GM12878 (cell line): ENCODE measurements around the gene S100P. TPM values are rescaled to one million over a fixed set of nuclear protein-coding genes. Genes with fewer than 3 reads are reported as not detected.

Experiments
- ATAC-seq: fragments of 200-7000 bp; cut with Tn5 transposase; 3 replicates; pipeline ENCODE4 v1.9.1; 2020; ENCODE audit warnings: mild to moderate bottlenecking, moderate library complexity
- BruUV-seq: library from RNA; stranded (reverse); fragments of 400-500 nt; replicated peaks from 2 replicates; lab custom pipeline; 2021; lab: Mats Ljungman, UMichigan
- CTCF ChIA-PET: fragments of 300-600 bp; sonication (Branson Sonifier 250); formaldehyde crosslinking; extraction: SDS; loops from one replicate; lab custom pipeline; 2021; ENCODE audit warnings: inconsistent platforms; lab: Yijun Ruan, JAX
- POLR2A ChIA-PET: fragments of 350-600 bp; formaldehyde crosslinking; extraction: SDS; loops from one replicate; lab custom pipeline; 2021; ENCODE audit warnings: inconsistent platforms; lab: Charles Lee
- RAD21 ChIA-PET: fragments of 300-600 bp; sonication (Branson Sonifier 250); formaldehyde crosslinking; loops from one replicate; lab custom pipeline; 2023; ENCODE audit warnings: antibody characterized with exemption; ENCODE audit not compliant: unreplicated experiment; lab: Charles Lee
- SMC1A ChIA-PET: fragments of 300-600 bp; sonication (Branson Sonifier 250); formaldehyde crosslinking; loops from one replicate; lab custom pipeline; 2023; ENCODE audit not compliant: unreplicated experiment, uncharacterized antibody; lab: Charles Lee
- DNase-seq: peaks from one replicate; pipeline ENCODE4 v3.0.0-alpha.2; 2011; ENCODE audit warnings: low read depth, low spot score
- FAIRE-seq: peaks from 3 replicates; lab custom pipeline; 2011; peaks lifted over from hg19 to GRCh38; lab: Jason Lieb, UNC
- H2AFZ ChIP-seq: 2 replicates; pipeline ENCODE4 v1.6.0; 2011; ENCODE audit warnings: low read depth, low read length, control low read depth; ENCODE audit not compliant: control insufficient read depth
- H3K27ac ChIP-seq: 2 replicates; pipeline ENCODE4 v1.5.1; 2011; ENCODE audit warnings: control low read depth; ENCODE audit not compliant: control insufficient read depth, insufficient read depth
- H3K27me3 ChIP-seq, 2 experiments: replicated peaks in 1 of 2; 2 replicates each; pipeline versions ENCODE4 v1.6.0 to v1.6.1; 2011; ENCODE audit warnings: low read length in 1 of 2; ENCODE audit not compliant: control insufficient read depth in 2 of 2, insufficient read depth in 2 of 2
- H3K36me3 ChIP-seq, 2 experiments: 2 replicates each; pipeline ENCODE4 v1.5.1; 2011; ENCODE audit warnings: low read length in 1 of 2; ENCODE audit not compliant: control insufficient read depth in 2 of 2, insufficient read depth in 2 of 2
- H3K4me1 ChIP-seq: 2 replicates; pipeline ENCODE4 v1.6.1; 2011; ENCODE audit warnings: mild to moderate bottlenecking, low read length, moderate library complexity, mixed read lengths; ENCODE audit not compliant: control insufficient read depth, insufficient read depth
- H3K4me2 ChIP-seq: 2 replicates; pipeline ENCODE4 v1.6.0; 2011; ENCODE audit warnings: control low read depth; ENCODE audit not compliant: control insufficient read depth, insufficient read depth
- H3K4me3 ChIP-seq: fragments of 200-600 bp; sonication (generic); 2 replicates; pipeline ENCODE4 v1.5.1; 2016
- H3K79me2 ChIP-seq: 2 replicates; pipeline ENCODE4 v1.6.0; 2011; ENCODE audit warnings: low read length; ENCODE audit not compliant: control insufficient read depth, insufficient read depth
- H3K9ac ChIP-seq: 2 replicates; pipeline ENCODE4 v1.8.0; 2011; ENCODE audit warnings: low read length, control low read depth, mixed read lengths; ENCODE audit not compliant: control insufficient read depth, insufficient read depth
- H3K9me3 ChIP-seq: replicated peaks from 3 replicates; pipeline ENCODE4 v1.5.1; 2011; ENCODE audit warnings: mild to moderate bottlenecking, low read length; ENCODE audit not compliant: control insufficient read depth, insufficient read depth
- H4K20me1 ChIP-seq: 2 replicates; pipeline ENCODE4 v1.6.0; 2011; ENCODE audit not compliant: control insufficient read depth, insufficient read depth
- BACH1 ChIP-seq: fragments of 450-650 bp; IDR thresholded peaks from 2 replicates; pipeline ENCODE4 v1.6.1; 2017; ENCODE audit warnings: mild to moderate bottlenecking, borderline replicate concordance
- EGR1 ChIP-seq, 2 experiments: IDR thresholded peaks; 1 replicate in 1 of 2; 2 replicates in 1 of 2; pipeline ENCODE4 v1.6.1; 2011 to 2012; ENCODE audit warnings: low read depth in 2 of 2, low read length in 2 of 2, borderline replicate concordance in 1 of 2, mild to moderate bottlenecking in 1 of 2, moderate library complexity in 1 of 2
- EZH2 ChIP-seq: IDR thresholded peaks from 2 replicates; pipeline ENCODE4 v1.6.1; 2012; ENCODE audit warnings: low read depth, mild to moderate bottlenecking, control low read depth, inconsistent platforms, low read length, borderline replicate concordance; ENCODE audit not compliant: control insufficient read depth
- HDGF ChIP-seq: fragments of 450-650 bp; IDR thresholded peaks from 2 replicates; pipeline ENCODE4 v1.6.1; 2016; ENCODE audit warnings: antibody characterized with exemption
- IKZF2 ChIP-seq, 2 experiments: fragments of 450-650 bp; IDR thresholded peaks; 2 replicates each; pipeline ENCODE4 v1.6.1; 2017; ENCODE audit warnings: mild to moderate bottlenecking in 2 of 2, moderate library complexity in 2 of 2
- JUND ChIP-seq: IDR thresholded peaks from 2 replicates; pipeline ENCODE4 v1.6.1; 2012; ENCODE audit warnings: low read depth, mild to moderate bottlenecking, low read length, improper control_type of control experiment, moderate library complexity
- RBBP5 ChIP-seq: fragments of 200-600 bp; sonication (generic); conservative IDR thresholded peaks from 2 replicates; pipeline ENCODE4 v1.6.1; 2016
- SREBF1 ChIP-seq: IDR thresholded peaks from 2 replicates; pipeline ENCODE4 v1.6.1; 2012; ENCODE audit warnings: mild to moderate bottlenecking, low read length
- SREBF2 ChIP-seq: IDR thresholded peaks from 2 replicates; pipeline ENCODE4 v1.6.1; 2012; ENCODE audit warnings: mild to moderate bottlenecking, low read length
- WGBS: methylation state at CpG from one replicate; pipeline ENCODE4 v1.1.6; 2016; ENCODE audit warnings: low lambda C conversion rate; ENCODE audit not compliant: insufficient replicate concordance, insufficient coverage; ENCODE audit errors: missing lambda C conversion rate; 5-methylcytosine and 5-hydroxymethylcytosine counted together
- in situ Hi-C: fragments of 300-500 bp; cut with MboI; formaldehyde crosslinking; loops from 9 replicates; pipeline ENCODE4 v1.14.3; 2018; ENCODE audit warnings: mixed read lengths
- intact Hi-C: fragments of 100-400 bp; cut with micrococcal nuclease; formaldehyde crosslinking; loops from one replicate; pipeline ENCODE4 v1.14.2; 2022; ENCODE audit not compliant: unreplicated experiment
- polyA plus RNA-seq, 11 experiments: library from polyadenylated mRNA; depleted of rRNA in 4 of 11; unstranded in 6 of 11; stranded (reverse) in 5 of 11; fragments of >200 nt; fragmentation: Nextera tagmentation in 4 of 11; fragmentation: Illumina TruSeq in 1 of 11; extraction: Ambion mirVana in 4 of 11; extraction: Trizol in 1 of 11; gene quantifications; 1 replicate in 1 of 11; 2 replicates in 10 of 11; pipeline versions ENCODE4 v1.2.1 to v1.2.3, GENCODE V29; 2011 to 2016; ENCODE audit warnings: inconsistent platforms in 2 of 11, missing spikeins in 2 of 11, low read depth in 1 of 11
- total RNA-seq, 4 experiments: library from RNA; depleted of rRNA in 3 of 4; stranded (reverse); fragments of >200 nt in 3 of 4; fragmentation: Illumina TruSeq in 1 of 4; extraction: Trizol in 1 of 4; gene quantifications; 2 replicates each; pipeline versions ENCODE4 v1.2.1 to v1.2.3, GENCODE V29; 2013 to 2021
- TF ChIP-seq, protein P1 (sequence below): fragments of 450-650 bp; IDR thresholded peaks from 2 replicates; pipeline ENCODE4 v1.6.1; 2016; ENCODE audit warnings: mild to moderate bottlenecking
- TF ChIP-seq, protein P2 (sequence below), 3 experiments: IDR thresholded peaks in 2 of 3; conservative IDR thresholded peaks in 1 of 3; 2 replicates each; pipeline ENCODE4 v1.5.1; 2011; ENCODE audit warnings: low read depth in 3 of 3, low read length in 3 of 3, mild to moderate bottlenecking in 3 of 3, control low read depth in 2 of 3, moderate library complexity in 2 of 3, inconsistent platforms in 1 of 3, mixed read lengths in 1 of 3; ENCODE audit not compliant: control insufficient read depth in 2 of 3, insufficient read depth in 1 of 3; ENCODE audit errors: extremely low read depth in 1 of 3
- TF ChIP-seq, protein P3 (sequence below): fragments of 450-650 bp; IDR thresholded peaks from 2 replicates; pipeline ENCODE4 v1.6.1; 2017; ENCODE audit warnings: mild to moderate bottlenecking, moderate library complexity

The S100P gene
- total and polyA plus RNA-seq, 10 of the 15 experiments (the other 5 are each of a cell fraction or from before 2014, with no cell fraction given), result 0.90 TPM; not detected in 9

DNA sequence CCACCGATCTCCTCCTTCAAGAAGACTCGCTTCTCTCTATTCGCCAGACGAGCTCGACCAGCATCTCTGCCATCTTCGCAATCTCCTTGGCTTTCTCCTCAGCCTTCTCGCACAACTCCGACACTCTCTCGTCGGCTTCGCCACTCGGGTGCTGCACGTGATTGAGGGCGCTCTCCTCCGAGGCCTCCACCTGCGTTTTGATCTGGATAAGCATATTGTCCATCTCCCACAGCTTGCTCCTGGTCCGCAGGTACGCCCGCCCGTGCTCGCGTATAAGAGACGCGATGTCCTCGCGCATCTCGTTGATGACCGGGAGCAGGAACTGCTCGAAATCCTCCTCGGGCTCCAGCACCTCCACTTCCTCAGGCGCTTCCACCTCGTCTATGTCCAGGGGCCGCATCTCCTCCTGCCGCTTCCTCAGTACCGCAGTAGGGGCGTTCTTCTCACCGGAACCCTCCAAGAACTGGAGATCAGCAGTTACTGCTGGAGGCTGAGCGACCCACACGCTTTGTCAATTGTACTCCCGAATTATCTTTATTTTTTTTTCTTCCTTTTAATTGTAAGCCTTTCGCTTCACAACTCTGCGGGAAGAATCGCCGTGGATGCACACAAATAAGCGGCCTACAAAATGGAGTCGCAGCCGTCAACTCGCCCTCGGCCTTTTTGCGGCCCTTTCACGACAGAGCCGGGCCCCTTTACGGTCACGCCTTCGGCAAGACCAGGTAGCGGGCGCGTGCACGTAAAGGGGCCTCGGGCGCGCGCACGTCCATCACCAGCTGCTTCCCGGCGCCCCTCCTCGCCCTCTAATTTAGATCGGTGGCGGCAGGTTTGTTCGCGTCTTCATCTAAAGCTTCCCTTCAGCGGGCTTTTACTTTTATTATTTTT, 15.8 kb downstream of the S100P start, which contains the start of gene MRFAP1L1 (continued):
- no peak for TF ChIP-seq RBBP5
- TF ChIP-seq, protein P1, sequence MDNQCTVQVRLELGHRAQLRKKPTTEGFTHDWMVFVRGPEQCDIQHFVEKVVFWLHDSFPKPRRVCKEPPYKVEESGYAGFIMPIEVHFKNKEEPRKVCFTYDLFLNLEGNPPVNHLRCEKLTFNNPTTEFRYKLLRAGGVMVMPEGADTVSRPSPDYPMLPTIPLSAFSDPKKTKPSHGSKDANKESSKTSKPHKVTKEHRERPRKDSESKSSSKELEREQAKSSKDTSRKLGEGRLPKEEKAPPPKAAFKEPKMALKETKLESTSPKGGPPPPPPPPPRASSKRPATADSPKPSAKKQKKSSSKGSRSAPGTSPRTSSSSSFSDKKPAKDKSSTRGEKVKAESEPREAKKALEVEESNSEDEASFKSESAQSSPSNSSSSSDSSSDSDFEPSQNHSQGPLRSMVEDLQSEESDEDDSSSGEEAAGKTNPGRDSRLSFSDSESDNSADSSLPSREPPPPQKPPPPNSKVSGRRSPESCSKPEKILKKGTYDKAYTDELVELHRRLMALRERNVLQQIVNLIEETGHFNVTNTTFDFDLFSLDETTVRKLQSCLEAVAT, result peak; percentile 72; the same call in 1 of the 2 replicates
- peak in 1 of 2 experiments; percentile 83; a peak in 1 of 3 replicates for TF ChIP-seq EGR1 (IDR thresholded peaks at IDR 0.05; ENCODE audit: borderline replicate concordance in 1 of 2, low read depth in 2 of 2, low read length in 2 of 2)

DNA sequence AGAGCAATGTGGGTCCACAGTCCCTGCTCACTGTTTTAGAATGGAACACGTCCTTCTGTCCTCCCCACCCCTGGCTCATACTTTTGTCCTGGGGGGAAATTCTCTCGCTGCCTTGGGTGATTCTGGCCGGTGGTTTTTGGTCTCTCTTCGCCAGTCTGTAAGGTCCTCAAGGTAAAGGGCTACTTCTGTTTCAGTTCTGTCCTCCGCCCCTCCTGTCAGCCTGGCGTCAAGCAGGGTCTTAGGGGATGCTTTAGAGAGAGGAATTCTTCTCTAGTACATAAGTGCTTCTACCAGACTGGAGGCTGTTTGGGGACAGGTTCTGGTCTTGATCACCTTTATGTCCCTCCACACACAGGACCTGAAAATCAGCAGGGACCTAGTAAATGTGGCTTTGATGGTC, 16.6 kb downstream of the S100P start:
- ChIA-PET SMC1A (interaction anchor here (1.0 kb wide), 2 partner anchors 37 to 74 kb away, joined by 3 read pairs; a partner anchor contains a TSS), RAD21 (interaction anchor here (1.0 to 3.6 kb wide), 3 partner anchors 58 to 163 kb away, joined by 3 to 14 read pairs (median 6); partner anchors contain the start of gene MRFAP1), CTCF (interaction anchor here (1.3 to 5.1 kb wide), 5 partner anchors 9 to 359 kb away, joined by 3 to 25 read pairs (median 7); no protein-coding TSS in a partner anchor), POLR2A (interaction anchor here (0.6 to 1.2 kb wide), 5 partner anchors 40 to 73 kb away, joined by 3 to 5 read pairs (median 3); partner anchors contain the start of gene MRFAP1)
- Histone ChIP-seq H3K36me3 (peaks cover 0 to 6% of the 10 kb centered on the region in 2 experiments; a peak in 1 of 4 replicates), H3K4me3 (peak overlapping the region; percentile 89), H3K4me2 (peak overlapping the region; percentile 100), H2AFZ (peak overlapping the region; percentile 96), H3K4me1 (peaks cover 14% of the 10 kb centered on the region), H4K20me1 (peaks cover 3% of the 10 kb centered on the region; the same call in 1 of the 2 replicates), H3K9me3 (no peaks in the 10 kb centered on the region; the same call in 2 of the 3 replicates), H3K27ac (no peak overlapping the region; the same call in 1 of the 2 replicates), H3K27me3 (no peaks in the 10 kb centered on the region), H3K79me2 (peaks cover 44% of the 10 kb centered on the region), H3K9ac (peak overlapping the region; percentile 82)
- WGBS, result 0% methylated on average over 6 of the region's 6 CpGs
- DNase-seq, result no peak
- no peak for FAIRE-seq
- in situ Hi-C loops (no loop called here), intact Hi-C loops (no loop called here)
- BruUV-seq, result TSS peak; percentile 78
- ATAC-seq, result peak; percentile 18
- TF ChIP-seq HDGF (no peak), RBBP5 (no peak), SREBF2 (no peak), JUND (no peak), EZH2 (no peak), SREBF1 (no peak), BACH1 (no peak), IKZF2 (IDR thresholded peaks at IDR 0.05) (no peak)
- TF ChIP-seq, protein P2, sequence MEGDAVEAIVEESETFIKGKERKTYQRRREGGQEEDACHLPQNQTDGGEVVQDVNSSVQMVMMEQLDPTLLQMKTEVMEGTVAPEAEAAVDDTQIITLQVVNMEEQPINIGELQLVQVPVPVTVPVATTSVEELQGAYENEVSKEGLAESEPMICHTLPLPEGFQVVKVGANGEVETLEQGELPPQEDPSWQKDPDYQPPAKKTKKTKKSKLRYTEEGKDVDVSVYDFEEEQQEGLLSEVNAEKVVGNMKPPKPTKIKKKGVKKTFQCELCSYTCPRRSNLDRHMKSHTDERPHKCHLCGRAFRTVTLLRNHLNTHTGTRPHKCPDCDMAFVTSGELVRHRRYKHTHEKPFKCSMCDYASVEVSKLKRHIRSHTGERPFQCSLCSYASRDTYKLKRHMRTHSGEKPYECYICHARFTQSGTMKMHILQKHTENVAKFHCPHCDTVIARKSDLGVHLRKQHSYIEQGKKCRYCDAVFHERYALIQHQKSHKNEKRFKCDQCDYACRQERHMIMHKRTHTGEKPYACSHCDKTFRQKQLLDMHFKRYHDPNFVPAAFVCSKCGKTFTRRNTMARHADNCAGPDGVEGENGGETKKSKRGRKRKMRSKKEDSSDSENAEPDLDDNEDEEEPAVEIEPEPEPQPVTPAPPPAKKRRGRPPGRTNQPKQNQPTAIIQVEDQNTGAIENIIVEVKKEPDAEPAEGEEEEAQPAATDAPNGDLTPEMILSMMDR (IDR thresholded peaks at IDR 0.05 in 2 of 3, conservative IDR thresholded peaks at IDR 0.05 in 1 of 3; ENCODE audit: control insufficient read depth in 2 of 3, extremely low read depth in 1 of 3, insufficient read depth in 1 of 3, low read depth in 3 of 3, low read length in 3 of 3), result no peak
- TF ChIP-seq, protein P3, sequence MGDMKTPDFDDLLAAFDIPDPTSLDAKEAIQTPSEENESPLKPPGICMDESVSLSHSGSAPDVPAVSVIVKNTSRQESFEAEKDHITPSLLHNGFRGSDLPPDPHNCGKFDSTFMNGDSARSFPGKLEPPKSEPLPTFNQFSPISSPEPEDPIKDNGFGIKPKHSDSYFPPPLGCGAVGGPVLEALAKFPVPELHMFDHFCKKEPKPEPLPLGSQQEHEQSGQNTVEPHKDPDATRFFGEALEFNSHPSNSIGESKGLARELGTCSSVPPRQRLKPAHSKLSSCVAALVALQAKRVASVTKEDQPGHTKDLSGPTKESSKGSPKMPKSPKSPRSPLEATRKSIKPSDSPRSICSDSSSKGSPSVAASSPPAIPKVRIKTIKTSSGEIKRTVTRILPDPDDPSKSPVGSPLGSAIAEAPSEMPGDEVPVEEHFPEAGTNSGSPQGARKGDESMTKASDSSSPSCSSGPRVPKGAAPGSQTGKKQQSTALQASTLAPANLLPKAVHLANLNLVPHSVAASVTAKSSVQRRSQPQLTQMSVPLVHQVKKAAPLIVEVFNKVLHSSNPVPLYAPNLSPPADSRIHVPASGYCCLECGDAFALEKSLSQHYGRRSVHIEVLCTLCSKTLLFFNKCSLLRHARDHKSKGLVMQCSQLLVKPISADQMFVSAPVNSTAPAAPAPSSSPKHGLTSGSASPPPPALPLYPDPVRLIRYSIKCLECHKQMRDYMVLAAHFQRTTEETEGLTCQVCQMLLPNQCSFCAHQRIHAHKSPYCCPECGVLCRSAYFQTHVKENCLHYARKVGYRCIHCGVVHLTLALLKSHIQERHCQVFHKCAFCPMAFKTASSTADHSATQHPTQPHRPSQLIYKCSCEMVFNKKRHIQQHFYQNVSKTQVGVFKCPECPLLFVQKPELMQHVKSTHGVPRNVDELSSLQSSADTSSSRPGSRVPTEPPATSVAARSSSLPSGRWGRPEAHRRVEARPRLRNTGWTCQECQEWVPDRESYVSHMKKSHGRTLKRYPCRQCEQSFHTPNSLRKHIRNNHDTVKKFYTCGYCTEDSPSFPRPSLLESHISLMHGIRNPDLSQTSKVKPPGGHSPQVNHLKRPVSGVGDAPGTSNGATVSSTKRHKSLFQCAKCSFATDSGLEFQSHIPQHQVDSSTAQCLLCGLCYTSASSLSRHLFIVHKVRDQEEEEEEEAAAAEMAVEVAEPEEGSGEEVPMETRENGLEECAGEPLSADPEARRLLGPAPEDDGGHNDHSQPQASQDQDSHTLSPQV, result no peak
